AG08395 (cell line): ENCODE results near the gene SAMD13.
"Not testable (repeated sequence)": the region's sequence is repeated elsewhere in the genome, so short reads cannot be mapped to it uniquely, and the experiment has no call there.

Experiments used
- DNase-seq: peaks from one replicate; pipeline ENCODE4 v3.0.0; 2012; ENCODE audit warnings: mixed read lengths, low spot score

The SAMD13 gene

GRCh38 chr1:84286071-84286470 is 15.4 kb upstream of the SAMD13 start:
- no peak for DNase-seq

DNA sequence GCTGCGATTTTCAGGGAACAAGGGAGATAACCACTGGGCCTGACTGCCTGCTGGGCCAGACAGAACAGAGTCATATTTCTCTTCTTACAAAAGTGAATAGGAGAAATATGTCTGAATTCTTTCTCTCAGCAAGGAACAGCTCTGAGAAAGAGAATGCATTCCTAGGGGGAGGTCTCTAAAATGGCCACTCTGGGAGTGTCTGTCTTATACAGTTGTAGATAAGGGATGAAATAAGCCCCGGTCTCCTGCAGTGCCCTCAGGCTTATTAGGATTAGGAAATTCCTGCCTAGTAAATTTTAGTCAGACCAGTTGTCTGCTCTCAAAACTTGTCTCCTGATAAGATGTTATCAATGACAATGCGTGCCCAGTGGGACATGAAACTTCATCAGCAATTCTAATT is 14.1 kb upstream of the SAMD13 start:
- DNase-seq: not testable (repeated sequence)

GRCh38 chr1:84289169-84289785 is 12.2 kb upstream of the SAMD13 start:
- no peak for DNase-seq

DNA sequence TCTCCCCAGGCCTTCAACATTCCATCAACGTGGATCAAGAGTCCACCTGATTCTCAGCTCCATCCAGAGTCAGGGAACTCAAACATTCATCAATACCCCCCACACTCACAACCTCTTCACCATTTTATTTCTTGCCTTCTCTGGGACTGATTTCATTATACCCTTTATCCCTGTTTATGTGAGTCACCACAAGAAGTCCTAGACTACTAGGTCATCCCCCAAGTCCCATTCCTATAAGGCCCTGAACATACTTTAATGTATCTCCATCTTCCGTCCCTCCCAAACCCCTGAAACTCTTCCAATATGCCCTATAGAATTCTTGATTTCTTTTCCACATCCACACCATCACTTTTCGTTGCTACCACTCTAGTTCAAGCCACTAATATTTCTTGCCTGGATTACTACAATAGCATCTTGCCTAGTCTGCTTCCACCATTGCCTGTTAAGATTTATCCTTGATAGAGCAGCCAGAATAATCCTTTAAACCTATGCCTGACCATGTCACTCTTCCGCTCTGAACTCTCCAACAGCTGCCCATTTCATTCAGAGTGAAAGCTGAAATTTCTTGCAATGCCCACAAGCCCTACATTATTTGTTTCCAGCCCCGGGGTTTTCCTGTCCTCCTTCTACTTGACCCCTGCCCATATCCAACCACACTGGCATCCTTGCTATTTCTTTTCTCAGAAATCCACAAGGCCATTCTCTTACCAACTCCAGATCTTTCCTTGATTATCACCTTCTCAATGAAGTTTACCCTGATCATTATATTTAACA is 9.4 kb upstream of the SAMD13 start:
- no peak for DNase-seq

GRCh38 chr1:84293766-84294165 is 7.7 kb upstream of the SAMD13 start:
- no peak for DNase-seq

DNA sequence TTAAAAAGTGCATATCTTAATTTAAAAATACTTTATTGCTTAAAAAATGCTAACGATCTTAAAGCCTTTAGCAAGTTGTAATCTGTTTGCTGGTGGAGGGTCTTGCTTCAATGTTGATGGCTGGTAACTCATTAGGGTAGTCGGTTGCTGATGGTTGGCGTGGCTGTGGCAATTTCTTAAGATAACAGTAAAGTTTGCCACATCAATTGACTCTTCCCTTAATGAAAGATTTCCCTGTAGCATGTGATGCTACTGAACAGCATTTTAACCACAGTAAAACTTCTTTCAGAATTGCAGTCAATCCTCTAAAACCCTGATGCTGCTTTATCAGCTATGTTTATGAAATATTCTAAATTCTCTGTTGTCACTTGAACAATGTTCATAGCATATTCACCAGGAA is 6.8 kb upstream of the SAMD13 start:
- no peak for DNase-seq

- peak; percentile 4 for DNase-seq
These were observed 3.8 kb upstream of the SAMD13 start for GRCh38 chr1:84297546-84298244.

DNA sequence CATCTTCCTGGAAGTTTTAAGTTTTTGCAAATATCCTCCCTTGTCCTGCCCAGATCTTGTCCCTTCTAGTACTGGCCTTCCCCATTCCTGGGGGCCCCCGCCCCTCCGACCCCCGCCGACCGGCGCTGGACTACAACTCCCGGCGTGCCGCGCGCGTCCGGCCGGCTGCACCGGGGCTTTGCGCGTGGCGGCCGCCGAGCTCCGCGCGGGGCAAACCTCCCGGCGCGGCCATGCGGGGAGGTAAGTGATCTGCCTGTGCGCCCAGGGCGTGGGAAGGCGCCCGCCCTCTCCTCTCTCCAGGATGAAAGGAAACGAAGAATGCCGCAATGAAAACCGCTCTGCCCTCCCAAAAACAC is 3.2 kb upstream of the SAMD13 start:
- DNase-seq: peak; percentile 65

GRCh38 chr1:84298684-84299535 is 2.6 kb upstream of the SAMD13 start:
- DNase-seq: peak; percentile 43

GRCh38 chr1:84299536-84300170 is 1.9 kb upstream of the SAMD13 start:
- DNase-seq: peak; percentile 8

- no peak for DNase-seq
These were observed 1.0 kb upstream of the SAMD13 start for GRCh38 chr1:84300501-84300900.

- no peak for DNase-seq
These were observed 377 bp downstream of the SAMD13 start for GRCh38 chr1:84301785-84302385.

- no peak for DNase-seq
These were observed 1.9 kb downstream of the SAMD13 start for GRCh38 chr1:84303314-84303830.

DNA sequence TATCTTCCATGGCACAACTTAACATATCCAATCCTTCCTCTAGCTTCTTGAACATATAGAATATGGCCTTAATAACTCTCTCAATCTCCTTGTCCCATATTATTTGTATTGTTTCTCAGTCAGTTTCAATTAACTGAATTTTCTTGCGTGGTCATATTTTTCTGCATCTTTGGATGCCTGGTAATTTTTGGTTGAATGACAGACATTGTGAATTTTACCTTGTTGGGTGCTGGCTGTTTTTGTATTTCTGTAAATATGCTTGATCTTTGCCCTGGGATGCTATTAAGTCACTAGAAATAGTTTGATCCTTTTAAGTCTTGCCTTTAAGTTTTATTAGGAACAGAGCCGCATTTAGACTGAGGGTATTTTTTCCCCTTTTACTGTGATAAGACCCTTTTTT is 5.9 kb downstream of the SAMD13 start:
- no peak for DNase-seq

- DNase-seq: no peak
These were observed 9.8 kb downstream of the SAMD13 start for GRCh38 chr1:84311296-84311695.

DNA sequence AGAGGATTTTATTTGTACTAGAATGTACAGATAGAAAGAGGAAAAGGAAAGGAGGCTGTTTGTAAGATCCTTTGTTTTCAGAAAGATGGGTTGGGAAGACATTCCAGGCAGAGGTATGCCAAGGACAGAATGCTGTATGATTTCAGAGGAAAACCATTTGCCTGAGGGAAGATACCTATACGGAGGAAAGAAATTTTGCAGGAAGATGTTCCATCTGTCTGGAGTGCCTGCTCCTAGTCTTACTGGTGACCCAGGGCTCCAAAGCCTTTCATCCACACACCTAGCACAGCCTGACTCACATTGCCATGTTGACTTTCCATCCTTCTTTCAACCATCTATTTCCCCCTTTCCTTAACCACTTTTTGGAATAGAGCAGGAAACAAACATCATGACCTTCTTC is 18.2 kb downstream of the SAMD13 start:
- DNase-seq: no peak

DNA sequence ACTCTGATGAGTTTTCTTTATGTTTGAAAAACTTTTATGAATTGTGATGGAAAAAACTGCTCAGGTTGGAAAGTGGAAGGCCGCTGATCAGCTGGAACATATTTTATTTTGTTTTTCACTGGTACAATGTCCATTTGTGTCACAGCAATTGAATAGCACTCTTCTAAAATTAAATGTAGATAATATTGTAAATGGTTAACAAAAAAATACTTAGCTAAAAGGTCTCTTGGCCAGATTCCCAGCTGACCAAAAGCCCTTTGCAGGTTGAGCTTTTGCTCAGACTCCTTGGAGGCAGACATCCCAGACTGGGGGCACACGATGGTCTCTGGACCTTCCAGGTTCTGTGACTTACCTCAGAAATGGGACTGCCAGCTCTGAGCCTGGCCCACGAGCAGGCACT is 26.3 kb downstream of the SAMD13 start:
- DNase-seq: no peak

DNA sequence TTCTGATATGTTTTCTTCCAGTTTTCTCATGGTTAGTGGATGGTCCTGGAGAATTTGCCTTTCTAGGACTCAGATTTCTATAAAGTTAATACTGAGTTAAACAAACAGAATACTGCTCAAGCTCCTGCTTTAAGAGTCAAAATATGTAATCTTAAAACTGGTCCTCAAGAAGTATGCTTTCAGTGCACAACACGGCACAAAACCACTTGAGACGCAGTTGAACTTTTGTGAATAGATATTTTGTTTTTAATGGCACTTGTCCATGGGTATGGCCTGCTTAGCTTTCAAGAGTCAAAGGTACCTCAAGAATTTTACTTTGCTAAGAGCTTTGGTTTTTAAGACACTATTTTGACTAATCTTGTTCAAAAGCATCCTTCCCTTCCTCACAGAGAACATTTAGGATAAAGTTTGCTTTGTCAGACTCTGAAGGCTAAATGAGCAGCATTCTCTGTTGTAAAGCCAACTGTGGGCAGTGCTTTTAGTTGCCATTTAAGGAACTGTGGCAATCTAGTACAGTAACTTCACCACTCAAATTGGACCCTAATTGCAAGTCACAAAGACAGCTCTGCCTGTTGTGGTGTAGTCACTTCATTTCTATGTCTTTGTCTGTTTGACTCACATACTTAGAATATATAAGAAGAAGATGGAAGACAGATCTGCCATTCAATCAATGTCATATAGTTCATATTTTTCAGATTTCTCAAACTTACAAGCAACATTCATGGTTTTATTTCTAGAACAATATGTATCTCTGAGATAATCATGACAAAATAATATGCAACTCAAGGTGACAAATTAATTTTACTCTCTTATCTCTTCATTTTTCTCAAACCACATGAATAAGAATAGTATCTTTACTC is 28.8 kb downstream of the SAMD13 start:
- no peak for DNase-seq

DNA sequence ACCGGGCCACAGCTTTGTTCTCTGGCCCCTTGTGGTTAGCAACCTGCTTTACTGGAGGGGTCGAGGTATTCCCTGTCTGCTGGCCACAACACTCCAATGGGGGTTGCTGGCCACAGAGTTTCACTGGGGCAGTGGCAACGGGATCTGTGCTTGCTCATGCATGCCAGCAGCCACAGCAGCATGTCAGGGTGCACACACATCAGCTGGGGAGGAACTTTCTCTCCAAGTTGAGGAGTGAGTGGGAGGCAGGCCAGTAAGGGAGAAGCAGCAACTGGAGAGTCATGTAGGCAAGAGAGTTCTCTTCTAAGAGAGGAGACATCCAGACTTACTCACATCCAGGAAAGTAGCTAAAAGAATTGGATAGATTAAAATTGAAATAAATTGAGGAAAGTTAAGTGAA is 38.0 kb downstream of the SAMD13 start:
- DNase-seq: no peak

DNA sequence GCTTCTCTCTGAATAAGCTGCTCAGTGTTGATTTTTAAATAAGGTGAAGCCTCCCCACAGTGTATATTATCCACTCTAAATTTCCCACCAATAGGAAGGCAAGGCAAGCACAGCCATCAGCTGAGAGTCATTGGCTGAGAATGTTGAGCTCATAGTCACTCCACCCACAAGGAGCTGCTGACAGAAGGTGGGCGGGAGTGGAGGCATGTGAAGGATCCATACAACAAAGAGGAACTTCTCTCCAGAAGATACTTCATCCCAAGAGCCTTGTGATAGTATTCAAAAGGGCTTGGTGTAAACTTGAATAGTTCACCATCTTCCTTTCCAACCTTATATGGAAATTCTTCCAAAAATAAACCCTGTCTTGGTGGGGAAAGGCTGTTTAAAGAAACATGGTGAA is 42.8 kb downstream of the SAMD13 start:
- peak; percentile 29 for DNase-seq
